ENCODE results near the gene TIMP3.
"Not testable (repeated sequence)": the region's sequence is repeated elsewhere in the genome, so short reads cannot be mapped to it uniquely, and the experiment has no call there.

The TIMP3 gene

DNA sequence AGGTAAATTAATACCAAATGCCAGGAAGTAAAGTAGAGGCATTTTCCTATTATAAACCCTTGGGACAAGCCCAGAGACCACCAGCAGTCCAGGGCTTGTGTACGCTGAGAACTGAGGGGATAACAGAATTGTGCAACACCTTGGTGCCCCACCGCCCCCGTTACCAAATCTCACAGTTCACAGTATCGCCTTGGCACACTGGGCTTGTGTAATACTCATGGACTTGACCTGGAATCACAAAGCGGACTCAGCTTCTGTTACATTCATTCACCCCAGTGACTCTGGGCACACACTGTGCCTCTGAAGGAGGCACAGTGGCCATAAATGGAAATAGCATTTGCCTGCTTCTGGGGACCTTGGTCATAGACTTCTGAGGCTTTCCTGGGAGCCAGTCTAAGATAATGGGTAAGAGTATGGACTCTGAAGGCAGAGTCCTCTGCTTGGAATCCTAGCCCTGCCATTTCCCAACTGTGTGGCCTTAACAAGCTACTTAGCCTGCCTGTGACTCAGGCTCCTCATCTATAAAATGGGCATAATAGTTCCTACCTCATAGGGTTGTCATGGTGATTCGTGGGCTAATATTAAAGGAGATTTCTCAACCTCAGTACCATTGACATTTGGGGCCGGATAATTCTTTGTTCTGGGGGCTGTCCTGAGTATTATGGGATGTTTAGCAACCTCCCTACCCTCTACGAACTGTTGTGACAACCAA lies 53.7 kb downstream of the TIMP3 start:
- DNase-seq (ENCODE audit: low spot score), result no peak

DNA sequence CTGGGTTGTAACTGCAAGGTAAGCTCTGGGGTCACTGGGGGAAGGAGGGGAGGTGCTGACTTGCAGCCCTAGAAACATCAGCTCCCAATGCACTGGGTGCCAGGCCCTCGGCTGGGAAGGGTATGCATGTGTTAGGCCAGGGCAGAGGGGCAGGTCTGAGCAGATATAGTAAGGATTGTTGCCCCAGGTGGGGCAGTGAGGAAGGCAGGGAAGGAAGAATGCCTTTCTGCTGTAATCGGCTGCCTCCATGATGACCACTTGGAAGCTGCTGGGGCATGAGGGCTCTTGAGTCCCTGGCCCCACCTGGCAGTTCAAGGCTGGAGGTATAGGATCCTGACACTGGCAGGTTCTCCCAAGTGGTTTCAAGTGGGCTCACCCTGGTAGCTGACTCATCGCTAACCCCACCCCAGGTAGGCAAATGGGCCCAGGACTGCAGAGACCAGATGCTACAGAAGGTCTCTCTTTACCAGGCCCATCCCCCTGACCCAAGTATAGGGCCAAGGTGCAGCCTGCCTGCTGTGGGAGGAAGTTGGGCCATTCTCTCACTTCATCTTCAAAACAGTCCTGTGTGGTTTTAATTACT lies 56.7 kb downstream of the TIMP3 start:
- DNase-seq (ENCODE audit: low spot score), result no peak

DNA sequence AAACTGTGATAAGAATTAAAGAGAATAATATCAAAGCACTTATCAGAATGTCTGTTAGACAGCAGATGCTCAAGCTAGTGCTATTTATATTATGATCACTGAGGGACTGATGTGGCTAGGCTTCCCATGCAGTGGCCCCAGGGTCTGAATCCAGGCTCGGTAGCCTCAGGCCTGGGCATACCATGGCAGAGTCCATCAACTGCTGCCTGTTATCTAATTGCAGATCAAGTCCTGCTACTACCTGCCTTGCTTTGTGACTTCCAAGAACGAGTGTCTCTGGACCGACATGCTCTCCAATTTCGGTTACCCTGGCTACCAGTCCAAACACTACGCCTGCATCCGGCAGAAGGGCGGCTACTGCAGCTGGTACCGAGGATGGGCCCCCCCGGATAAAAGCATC lies 57.5 kb downstream of the TIMP3 start:
- no peak for DNase-seq (ENCODE audit: low spot score)

DNA sequence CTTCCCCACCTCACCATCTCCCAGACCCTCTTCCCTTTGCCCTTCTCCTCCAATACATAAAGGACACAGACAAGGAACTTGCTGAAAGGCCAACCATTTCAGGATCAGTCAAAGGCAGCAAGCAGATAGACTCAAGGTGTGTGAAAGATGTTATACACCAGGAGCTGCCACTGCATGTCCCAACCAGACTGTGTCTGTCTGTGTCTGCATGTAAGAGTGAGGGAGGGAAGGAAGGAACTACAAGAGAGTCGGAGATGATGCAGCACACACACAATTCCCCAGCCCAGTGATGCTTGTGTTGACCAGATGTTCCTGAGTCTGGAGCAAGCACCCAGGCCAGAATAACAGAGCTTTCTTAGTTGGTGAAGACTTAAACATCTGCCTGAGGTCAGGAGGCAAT lies 58.2 kb downstream of the TIMP3 start:
- no peak for DNase-seq (ENCODE audit: low spot score)

DNA sequence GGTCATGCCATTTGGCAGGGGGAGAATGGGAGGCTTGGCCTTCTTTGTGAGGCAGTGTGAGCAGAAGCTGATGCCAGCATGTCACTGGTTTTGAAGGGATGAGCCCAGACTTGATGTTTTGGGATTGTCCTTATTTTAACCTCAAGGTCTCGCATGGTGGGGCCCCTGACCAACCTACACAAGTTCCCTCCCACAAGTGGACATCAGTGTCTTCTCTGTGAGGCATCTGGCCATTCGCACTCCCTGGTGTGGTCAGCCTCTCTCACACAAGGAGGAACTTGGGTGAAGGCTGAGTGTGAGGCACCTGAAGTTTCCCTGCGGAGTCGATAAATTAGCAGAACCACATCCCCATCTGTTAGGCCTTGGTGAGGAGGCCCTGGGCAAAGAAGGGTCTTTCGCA lies 59.8 kb downstream of the TIMP3 start:
- no peak for DNase-seq (ENCODE audit: low spot score)

DNA sequence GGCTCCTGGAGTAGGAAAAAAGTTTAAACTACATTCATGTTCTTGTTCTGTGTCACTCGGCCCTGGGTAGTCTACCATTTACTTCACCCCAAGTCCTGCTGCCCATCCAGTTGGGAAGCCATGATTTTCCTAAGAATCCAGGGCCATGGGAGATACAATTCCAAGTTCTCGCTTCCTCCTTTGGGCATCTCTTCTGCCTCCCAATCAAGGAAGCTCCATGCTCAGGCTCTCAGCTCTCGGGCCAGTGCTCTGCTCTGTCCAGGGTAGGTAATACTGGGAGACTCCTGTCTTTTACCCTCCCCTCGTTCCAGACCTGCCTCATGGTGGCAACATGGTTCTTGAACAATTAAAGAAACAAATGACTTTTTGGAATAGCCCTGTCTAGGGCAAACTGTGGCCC lies 60.6 kb downstream of the TIMP3 start:
- DNase-seq (ENCODE audit: low spot score), result no peak

DNA sequence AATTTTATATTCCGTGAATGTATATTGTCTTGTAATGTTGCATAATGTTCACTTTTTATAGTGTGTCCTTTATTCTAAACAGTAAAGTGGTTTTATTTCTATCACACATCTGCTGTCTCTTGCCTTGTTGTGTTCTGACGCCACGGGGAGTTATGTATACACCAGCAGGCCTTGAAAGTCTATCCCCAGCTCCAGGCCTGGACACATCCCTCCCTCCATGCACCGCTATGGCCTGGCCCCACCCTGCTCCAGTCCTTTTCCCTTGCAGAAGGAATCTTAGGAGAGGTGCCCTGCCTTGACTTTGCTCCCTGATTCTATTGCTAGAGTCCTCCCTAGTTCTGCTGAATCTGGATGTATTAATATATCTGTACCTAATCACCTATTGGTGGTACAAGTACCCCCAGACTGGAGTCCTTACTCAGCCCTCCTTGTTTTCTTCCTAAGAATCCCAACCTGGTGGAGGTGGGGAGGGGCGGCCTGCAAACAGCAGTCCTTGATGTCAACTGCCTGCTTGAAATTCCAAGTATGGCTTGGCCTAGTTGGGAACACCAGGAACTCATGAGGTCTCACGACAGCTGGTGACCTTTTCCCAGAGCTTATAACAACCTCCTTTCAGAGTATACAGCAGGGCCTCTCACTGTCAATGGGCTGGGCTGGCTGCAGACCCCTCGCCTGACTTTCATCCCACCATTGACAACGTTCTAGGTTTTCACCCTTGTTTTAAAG lies 61.6 kb downstream of the TIMP3 start:
- no peak for DNase-seq (ENCODE audit: low spot score)

DNA sequence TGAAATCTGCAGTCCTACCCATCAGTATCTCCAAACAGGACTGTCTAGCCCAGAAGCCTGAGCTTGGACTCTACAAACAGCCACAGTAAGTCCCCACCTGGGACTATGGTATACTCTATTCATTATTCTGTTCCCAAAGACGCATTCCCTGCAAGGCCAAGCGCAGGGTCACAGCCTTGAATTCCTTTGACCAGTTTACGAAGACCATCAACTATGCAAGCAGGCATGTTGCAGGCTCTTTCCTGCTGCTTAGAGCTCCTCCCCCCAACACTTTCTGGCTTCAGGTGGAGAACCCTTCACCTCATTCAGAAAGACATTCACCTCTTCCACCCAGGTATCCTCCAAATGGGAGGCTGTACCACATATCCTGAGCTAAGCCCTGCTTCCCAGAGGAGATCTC lies 62.5 kb downstream of the TIMP3 start:
- DNase-seq (ENCODE audit: low spot score), result no peak

DNA sequence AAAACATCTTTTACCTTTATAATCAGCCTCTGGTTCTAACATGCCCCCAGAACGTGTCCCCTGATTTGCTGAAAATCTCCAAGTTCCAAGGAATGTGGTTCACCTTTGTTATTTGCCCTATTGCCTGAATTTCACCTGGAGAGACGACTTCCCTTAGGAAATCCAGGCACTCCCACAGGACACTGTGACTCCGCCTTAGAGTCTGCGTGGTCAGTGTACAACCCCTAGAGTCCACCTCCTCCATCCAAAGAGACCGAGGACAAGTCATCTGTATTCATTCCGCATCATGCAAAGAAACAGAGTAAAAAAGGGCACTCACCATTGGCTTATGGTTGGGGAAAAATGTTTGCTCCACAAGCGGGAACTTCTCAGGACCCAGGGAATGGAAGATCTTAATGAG lies 63.1 kb downstream of the TIMP3 start:
- no peak for DNase-seq (ENCODE audit: low spot score)

DNA sequence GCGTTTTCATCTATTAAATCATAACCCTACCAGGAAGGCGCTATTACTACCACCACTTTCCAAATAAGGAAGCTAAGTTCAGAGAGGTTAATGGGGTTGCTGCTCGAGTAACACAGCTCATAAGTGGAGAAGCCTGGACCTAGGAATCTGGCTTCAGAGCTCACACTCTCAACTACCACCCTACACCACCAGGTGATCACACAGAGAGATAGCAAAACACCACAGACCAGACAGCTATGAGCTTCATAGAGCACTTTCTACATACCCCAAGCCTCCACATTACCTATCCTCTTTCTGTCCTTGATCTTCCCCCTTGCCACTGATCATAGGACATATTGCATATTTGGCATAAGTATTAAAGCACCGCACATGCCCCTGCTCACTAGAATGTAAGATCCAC lies 65.4 kb downstream of the TIMP3 start:
- DNase-seq (ENCODE audit: low spot score), result no peak

DNA sequence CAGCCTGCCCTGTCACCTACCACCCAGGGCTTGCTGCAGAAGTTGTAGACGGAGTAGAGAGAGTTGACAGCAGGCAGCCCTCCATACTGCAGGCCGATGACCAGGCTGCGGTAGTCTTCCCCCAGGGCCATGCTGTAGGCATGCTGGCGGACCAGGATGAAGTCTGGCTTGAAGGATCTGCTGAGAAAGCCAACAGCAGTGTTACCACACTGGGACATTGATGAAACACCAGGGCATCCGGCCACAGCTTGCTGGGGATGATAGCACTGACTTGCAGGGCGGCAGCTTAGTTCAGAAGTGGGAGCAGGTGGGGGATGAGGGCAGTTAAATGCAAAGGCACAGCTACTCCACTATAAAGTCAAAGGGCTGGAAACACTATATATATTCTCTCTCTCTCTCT lies 67.4 kb downstream of the TIMP3 start:
- no peak for DNase-seq (ENCODE audit: low spot score)

DNA sequence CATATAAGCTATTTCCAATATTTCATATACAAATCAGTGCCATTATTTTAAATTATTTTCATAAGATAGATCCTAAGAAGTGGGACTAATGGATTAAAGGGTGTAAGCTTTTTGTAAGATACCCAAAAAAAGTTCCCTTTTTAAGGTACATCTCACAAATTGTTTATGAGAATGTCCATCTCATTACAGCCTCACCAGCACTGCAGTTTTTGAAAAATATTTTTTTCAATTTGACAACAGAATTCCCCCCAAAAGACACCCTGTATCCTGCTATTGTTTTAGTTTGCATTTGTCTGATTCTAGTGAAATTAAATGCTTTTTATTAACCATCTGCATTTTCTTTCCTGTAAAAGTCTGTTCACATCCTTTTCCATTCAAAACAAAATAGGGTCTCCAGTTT lies 69.0 kb downstream of the TIMP3 start:
- DNase-seq (ENCODE audit: low spot score), result no peak

DNA sequence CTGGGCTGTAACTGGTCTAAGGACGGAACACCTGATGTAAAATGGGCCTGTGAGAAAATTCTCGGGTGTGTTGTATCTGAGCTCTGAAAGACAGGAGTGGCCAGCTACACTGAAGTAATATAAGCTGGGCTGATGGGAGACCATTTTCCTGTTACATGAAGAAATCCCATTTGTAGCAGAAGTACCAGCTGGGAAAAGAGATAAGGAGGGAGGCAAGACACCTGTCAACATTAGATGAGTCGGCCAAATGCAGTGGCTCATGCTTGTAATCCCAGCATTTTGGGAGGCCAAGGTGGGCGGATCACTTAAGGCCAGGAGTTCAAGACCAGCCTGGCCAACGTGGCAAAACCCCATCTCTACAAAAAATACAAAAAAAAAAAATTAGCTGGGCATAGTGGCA lies 72.1 kb downstream of the TIMP3 start:
- DNase-seq (ENCODE audit: low spot score), result not testable (repeated sequence)

DNA sequence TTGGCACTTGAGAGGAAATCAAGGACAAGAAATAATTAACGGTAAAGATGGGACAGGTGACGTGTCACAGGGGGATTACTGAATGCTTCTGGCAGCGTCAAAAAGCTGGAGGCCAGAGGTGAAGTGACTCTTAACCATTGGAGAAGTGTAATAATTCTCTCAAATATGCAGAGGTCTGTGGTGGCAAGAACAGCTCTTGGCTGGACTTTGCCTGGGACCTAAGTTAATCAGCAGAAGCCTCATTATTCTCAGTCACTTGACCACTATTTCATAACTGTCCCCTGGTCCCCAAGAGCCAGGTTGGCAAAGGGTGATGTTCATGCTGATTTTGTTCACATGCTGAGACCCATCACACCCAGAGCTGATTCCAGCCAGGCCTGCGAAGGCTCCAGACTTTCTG lies 72.9 kb downstream of the TIMP3 start:
- DNase-seq (ENCODE audit: low spot score), result no peak

DNA sequence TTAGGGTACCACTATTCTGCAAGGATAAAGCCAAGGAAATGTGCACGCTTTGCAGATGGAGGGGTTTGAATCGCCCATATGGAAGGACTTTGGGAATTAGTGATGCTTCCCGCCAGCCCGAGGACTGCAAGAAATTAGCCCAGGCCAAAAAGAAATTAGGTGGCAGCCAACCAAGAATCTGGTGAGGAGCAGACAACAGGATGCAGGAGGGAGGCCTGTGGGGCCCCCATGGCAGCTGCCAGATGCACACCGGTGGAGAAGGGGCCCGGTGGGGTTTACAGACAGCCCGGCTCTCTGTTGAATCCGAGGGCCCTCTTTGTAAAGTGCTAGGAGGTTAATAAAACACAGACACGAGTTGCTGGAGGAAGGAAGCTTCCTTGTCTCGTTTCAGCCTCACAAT lies 73.5 kb downstream of the TIMP3 start:
- DNase-seq (ENCODE audit: low spot score), result no peak

DNA sequence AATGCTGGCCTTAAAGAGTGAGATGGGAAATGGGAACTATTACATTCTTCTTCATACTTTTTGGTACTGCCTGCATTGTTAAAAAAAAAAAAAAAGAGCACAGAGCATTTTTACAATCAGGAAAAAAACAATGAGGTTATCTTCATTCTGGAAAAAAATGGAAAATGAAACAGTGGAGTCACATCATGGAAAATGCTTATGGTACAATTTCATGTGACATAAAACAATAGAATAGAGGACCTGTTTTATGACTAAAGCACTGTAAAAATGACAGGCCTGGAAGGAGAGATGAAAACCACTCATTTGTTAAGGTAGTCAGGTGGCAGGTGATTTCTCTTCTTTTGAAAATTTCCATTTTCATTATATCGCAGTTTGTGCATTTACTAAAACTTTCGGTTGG lies 75.0 kb downstream of the TIMP3 start:
- DNase-seq (ENCODE audit: low spot score), result no peak

DNA sequence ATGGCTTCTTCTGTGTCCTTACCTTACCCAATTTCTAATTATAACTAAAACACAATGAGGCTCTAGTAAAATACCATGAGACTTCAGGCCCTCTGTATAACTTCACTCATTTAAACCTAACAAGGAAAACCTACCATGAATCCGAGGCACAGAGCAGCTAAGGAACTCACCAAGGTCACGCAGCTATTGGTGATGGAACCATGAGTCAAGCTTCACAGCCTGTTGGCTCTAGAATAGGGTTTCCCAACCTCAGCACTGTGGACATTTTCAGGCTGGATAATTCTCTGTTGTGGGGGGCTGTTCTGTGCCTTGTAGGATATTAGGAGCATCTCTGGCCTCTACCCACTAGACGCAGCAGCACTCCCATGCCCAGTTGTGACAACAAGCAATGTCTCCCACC lies 75.7 kb downstream of the TIMP3 start:
- DNase-seq (ENCODE audit: low spot score), result no peak

DNA sequence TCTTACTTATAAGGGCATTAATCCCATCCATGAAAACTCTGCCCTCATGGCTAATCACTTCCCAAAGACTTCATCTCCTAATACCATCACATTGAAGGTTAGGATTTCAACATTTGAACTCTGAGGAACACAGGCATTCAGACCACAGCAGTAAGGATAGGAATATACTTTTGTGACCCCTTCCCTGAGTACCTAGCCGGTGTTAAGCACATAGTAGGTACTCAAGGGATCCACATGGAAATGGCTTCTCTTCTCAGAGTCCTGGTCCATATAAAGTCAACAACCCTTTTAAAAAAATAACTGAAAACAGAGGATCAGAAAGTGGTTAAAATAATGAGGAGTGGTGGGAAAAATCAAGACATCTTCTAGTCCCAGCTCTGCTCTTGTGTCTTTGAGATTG lies 78.0 kb downstream of the TIMP3 start:
- DNase-seq (ENCODE audit: low spot score), result no peak

DNA sequence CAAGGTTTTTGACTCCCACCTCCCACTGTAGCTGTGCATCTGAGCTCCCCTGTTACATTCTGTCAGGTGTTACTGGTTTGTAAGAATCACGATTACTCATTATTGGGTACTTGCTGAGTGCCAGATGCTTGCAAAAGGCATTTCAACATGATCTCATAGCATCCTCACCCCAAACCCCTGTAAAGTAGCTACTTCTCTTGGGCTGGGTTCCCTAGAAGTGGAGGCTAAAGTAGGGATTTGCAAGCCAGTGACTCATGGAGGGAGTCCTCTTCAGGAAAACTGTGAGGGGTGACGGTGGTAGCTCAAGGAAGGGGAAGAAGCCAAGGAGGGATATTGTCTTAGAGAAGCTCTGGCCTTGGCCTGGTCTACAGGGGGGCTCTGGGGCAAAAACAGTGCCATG lies 78.6 kb downstream of the TIMP3 start:
- DNase-seq (ENCODE audit: low spot score), result no peak

DNA sequence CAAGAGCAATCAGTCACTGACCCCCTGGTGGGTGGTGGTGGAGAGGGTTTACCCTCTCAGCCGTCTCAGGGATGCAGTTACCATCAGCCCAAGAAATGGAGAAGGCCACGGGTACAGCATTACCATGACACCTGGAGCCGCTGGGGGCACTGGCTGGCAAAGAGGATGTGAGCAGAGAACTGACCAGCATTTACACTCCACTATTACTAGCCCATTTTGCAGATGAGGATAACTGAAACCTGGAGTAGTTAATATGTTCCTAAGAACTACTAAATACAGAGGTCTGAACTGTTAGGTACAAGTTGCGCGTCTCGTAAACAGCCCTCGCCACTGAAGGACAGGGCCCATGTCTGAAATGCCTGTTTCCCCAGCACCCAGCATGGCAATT lies 79.0 kb downstream of the TIMP3 start:
- no peak for DNase-seq (ENCODE audit: low spot score)

DNA sequence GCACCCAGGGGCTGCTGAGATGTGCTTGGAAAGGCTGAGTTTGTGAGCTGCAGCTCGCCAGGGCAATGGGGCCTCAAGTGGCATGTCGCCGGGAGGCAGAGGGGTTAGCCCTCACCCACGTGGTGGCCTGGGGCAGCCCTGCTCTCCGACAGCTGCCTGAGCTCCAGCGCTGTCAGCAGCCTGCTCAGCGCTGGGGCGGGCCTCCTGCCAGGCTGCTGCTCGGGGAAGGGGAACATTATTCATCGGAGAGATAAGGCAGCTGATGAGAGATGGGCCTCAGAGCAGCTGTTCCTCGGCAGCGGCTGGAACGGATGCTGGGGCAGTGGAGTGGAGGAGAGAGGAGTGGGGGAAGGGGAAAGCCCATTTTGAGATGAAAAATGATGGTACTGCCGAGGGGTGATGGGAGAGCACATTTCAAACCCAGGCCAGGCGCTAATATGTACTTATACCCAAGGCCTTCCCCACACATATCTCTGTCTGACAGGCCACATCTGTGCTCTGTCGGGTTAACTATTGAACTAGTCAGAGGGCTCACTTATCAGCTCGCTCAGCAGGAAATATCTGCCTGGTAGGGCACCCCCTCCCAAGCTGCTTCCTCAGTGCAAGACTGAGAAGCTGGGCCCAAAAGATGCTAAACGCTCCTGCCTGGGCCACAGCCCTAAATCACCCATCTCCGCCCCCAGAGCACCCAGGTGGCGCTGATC lies 79.5 kb downstream of the TIMP3 start:
- no peak for DNase-seq (ENCODE audit: low spot score)

DNA sequence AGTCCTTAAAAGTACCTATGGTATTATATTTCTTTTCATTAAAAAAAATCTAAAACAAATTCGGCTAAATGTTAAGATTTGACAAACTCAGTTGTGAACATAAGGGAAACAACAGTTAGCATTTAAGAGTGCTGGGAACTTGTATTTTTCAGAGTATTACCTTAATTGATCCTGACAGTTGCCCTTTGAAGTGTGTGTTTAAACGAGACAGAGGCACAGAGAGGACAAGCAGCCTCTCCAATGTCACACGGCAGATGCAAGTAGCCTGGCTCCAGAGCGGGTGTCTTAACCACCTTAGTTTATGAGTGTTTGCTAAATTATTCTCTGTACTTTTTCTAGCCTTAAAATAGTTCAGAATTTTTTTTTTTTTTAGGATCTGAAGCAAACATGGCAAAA lies 80.9 kb downstream of the TIMP3 start:
- no peak for DNase-seq (ENCODE audit: low spot score)

All from CD4-positive, alpha-beta T cell treated with Interleukin-2 at 100 ng/mL for 4 hours (primary cell).